ENCODE data around the gene RAD51B.

Gene RAD51B

GRCh38 chr14:68306265-68306933, 486.8 kb downstream of the RAD51B start:
- Histone ChIP-seq H3K4me1 (ENCODE audit: low read length) (no peaks in the 10 kb centered on the region), H3K27ac (ENCODE audit: low read length) (no peak overlapping the region), H4K20me1 (ENCODE audit: insufficient read depth, low read length) (no peaks in the 10 kb centered on the region), H3F3A (ENCODE audit: insufficient read depth, low read length) (no peaks in the 10 kb centered on the region), H3K79me2 (ENCODE audit: low read length) (no peaks in the 10 kb centered on the region), H3K27me3 (replicated peaks; ENCODE audit: insufficient read depth, low read length) (no peaks in the 10 kb centered on the region), H3K9me2 (replicated peaks; ENCODE audit: insufficient read depth, low read length) (no peaks in the 10 kb centered on the region), H3K9me3 (replicated peaks; ENCODE audit: insufficient read depth, low read length) (no peaks in the 10 kb centered on the region), H2AFZ (ENCODE audit: low read length) (no peak overlapping the region), H3K9ac (ENCODE audit: low read length) (no peak overlapping the region), H3K4me3 (ENCODE audit: low read length) (no peak overlapping the region), H3K36me3 (replicated peaks; ENCODE audit: insufficient read depth, low read length) (no peaks in the 10 kb centered on the region), H3K4me2 (ENCODE audit: low read depth, low read length) (no peak overlapping the region)
- DNase-seq = peak; percentile 23
- TF ChIP-seq EZH2 (optimal IDR thresholded peaks at IDR 0.05; ENCODE audit: low read depth, low read length) (no peak), CTCF (IDR thresholded peaks at IDR 0.05; ENCODE audit: low read length) (no peak), EZH2phosphoT487 (IDR thresholded peaks at IDR 0.05; ENCODE audit: low read length) (no peak)

- Histone ChIP-seq H3K4me1 (ENCODE audit: low read length) (0 out of 2 replicates have a peak, but pooled peaks cover under 1% of the 10 kb centered on the region), H4K20me1 (ENCODE audit: insufficient read depth, low read length) (no peaks in the 10 kb centered on the region), H2AFZ (ENCODE audit: low read length) (no peak overlapping the region), H3K4me2 (ENCODE audit: low read depth, low read length) (no peak overlapping the region), H3K27ac (ENCODE audit: low read length) (no peak overlapping the region), H3K9me3 (replicated peaks; ENCODE audit: insufficient read depth, low read length) (no peaks in the 10 kb centered on the region), H3K79me2 (ENCODE audit: low read length) (no peaks in the 10 kb centered on the region), H3K9ac (ENCODE audit: low read length) (no peak overlapping the region), H3K9me2 (replicated peaks; ENCODE audit: insufficient read depth, low read length) (no peaks in the 10 kb centered on the region), H3K4me3 (ENCODE audit: low read length) (no peak overlapping the region), H3K27me3 (replicated peaks; ENCODE audit: insufficient read depth, low read length) (no peaks in the 10 kb centered on the region), H3F3A (ENCODE audit: insufficient read depth, low read length) (no peaks in the 10 kb centered on the region), H3K36me3 (replicated peaks; ENCODE audit: insufficient read depth, low read length) (no peaks in the 10 kb centered on the region)
- DNase-seq = no peak
- TF ChIP-seq CTCF (IDR thresholded peaks at IDR 0.05; ENCODE audit: low read length) = no peak
- no peak for TF ChIP-seq EZH2phosphoT487 (IDR thresholded peaks at IDR 0.05; ENCODE audit: low read length)
- no peak for TF ChIP-seq EZH2 (optimal IDR thresholded peaks at IDR 0.05; ENCODE audit: low read depth, low read length)
These were observed 487.6 kb downstream of the RAD51B start for GRCh38 chr14:68306934-68307789.

- Histone ChIP-seq H3K9me2 (replicated peaks; ENCODE audit: insufficient read depth, low read length) (no peaks in the 10 kb centered on the region), H3K27ac (ENCODE audit: low read length) (no peak overlapping the region), H3K79me2 (ENCODE audit: low read length) (no peaks in the 10 kb centered on the region), H3K4me1 (ENCODE audit: low read length) (peaks cover 6% of the 10 kb centered on the region; the same call in 1 of the 2 replicates), H3K9ac (ENCODE audit: low read length) (no peak overlapping the region), H3K4me2 (ENCODE audit: low read depth, low read length) (no peak overlapping the region), H3K9me3 (replicated peaks; ENCODE audit: insufficient read depth, low read length) (no peaks in the 10 kb centered on the region), H3K4me3 (ENCODE audit: low read length) (no peak overlapping the region), H3K27me3 (replicated peaks; ENCODE audit: insufficient read depth, low read length) (no peaks in the 10 kb centered on the region), H4K20me1 (ENCODE audit: insufficient read depth, low read length) (no peaks in the 10 kb centered on the region), H3F3A (ENCODE audit: insufficient read depth, low read length) (no peaks in the 10 kb centered on the region), H2AFZ (ENCODE audit: low read length) (no peak overlapping the region), H3K36me3 (replicated peaks; ENCODE audit: insufficient read depth, low read length) (no peaks in the 10 kb centered on the region)
- TF ChIP-seq EZH2 (optimal IDR thresholded peaks at IDR 0.05; ENCODE audit: low read depth, low read length) (no peak), CTCF (IDR thresholded peaks at IDR 0.05; ENCODE audit: low read length) (no peak), EZH2phosphoT487 (IDR thresholded peaks at IDR 0.05; ENCODE audit: low read length) (no peak)
- no peak for DNase-seq
These were observed 488.2 kb downstream of the RAD51B start for GRCh38 chr14:68307790-68308168.
